ENCODE results near the gene ABCA2.
"Not testable (repeated sequence)": the region's sequence is repeated elsewhere in the genome, so short reads cannot be mapped to it uniquely, and the experiment has no call there.

Gene ABCA2

DNA sequence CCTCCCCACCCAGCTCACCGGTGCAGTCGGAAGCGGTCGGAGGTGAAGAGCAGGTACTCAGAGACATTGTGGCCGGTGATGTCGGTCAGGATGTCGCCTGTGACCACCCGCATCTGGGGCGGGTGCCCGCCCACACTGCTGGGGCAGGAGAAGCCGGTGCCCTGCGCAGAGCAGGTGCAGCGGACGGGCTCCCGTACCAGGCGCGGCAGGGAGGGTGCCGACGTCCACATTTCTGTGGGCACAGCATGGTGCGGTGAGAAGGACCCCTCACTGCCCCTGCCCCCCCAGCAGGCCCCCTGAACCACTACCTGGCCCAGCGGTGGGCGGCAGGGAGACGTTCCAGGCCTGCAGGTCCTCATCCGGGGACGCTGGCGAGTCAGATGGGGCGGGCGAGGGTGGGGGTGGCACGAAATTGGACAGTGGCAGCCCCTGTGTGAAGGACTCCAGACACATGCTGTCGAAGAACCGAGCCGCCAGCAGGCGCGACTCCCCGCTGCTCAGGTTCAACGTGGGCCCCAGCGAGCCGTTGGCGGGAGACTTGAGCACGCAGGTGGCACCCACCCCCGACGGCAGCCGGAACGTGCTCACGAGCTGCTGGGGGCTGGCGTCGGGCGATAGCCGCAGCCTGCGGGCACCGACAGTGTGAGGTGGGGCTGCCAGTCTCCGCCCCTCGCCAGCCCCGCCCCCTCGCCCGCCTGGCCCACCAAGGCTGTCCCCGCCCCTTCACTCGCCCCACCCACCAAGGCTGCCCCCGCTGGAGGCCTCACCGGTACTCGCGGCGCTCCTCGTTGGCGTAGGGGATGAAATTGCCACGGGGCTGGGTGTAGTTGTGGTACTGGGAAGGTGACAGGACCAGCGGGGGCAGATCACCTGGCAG lies 15.1 kb downstream of the ABCA2 start:
- no peak for DNase-seq

DNA sequence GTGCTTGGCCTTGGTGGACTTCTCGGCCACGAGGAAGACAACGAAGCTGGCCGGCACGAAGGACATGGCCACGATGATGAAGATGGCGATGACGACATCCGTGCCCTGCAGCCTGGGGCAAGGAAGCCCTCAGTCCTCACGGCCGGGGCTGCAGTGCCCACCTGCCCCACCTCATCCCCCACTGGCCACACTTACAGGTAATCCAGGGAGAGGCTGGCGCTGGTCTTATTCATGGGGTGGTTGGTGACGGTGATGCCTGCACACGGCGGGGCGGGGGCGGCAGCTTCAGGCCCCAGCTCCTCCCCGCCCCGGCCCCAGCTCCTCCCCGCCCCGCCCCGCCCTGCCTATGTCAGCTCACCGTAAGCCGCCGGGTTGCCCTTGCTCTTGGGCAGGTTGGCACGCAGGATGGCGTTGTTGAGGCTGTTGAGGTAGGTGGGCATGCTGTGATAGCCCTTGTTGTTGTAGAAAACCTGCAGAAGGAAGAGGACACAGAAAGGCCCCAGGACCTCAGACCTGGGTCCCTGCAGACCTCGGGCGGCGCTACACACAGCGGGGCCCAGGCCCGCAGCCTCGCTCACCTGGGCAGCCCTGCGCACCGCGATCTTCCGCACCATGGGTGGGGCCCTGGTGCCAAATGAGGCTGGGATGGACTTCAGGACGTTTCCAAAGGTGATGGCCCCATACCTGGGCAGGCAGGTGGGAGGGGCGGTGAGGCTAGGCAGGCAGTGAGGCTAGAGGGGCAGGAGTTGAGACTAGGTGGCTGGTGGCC lies 15.9 kb downstream of the ABCA2 start:
- DNase-seq: no peak

DNA sequence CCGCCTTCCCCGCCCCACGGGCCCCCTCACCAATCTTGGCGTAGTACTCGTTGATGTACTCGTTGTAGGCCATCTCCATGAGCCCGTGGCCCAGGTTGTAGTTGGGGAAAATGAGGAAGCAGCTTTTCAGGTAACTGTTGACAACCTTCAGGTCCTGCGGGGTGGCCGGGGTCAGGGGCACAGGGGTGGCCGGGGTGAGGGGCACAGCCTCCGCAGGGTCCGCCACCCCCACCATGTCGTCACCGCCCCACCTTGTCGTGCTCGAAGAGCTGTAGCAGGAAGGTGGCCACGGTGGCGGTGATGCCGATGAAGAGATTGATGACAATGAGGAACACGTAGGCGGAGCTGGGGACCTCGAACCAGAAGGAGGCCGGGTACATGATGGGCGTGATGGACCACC lies 16.9 kb downstream of the ABCA2 start:
- DNase-seq: no peak

DNA sequence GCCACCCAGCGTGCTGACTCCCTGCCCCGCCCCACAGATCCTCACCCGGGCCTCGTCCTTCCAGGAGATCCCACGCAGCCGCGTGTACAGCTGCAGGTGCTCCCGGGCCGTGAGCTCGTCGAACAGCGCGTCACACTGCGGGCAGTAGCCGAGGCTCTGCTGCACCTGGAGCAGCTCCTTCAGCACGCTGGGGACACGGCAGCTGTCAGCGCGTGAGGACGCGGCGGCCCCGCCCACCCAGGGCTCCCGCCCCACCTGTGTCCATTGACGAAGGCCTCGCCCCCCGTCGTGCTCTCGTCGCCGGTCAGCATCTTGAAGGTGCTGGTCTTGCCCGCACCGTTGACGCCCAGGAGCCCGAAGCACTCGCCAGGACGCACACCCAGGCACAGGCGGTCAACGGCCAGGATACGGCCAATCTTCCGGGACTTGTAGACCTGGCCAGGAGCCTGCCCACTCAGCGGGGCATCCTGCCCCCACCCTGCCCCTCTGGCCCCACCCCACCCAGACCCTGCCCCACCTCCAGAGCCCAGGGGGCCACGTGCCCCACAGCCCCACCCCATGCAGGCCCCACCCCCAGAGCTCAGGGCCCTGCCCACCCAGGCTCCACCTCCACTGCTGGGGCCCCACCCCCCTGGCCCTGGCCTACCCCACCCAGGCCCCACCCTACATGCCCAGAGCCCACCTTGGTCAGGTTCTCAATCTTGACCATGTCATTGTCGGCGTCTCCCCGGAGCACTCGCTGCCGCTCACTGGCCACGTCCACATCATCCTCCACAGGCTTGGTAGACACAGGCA lies 17.9 kb downstream of the ABCA2 start:
- no peak for DNase-seq

DNA sequence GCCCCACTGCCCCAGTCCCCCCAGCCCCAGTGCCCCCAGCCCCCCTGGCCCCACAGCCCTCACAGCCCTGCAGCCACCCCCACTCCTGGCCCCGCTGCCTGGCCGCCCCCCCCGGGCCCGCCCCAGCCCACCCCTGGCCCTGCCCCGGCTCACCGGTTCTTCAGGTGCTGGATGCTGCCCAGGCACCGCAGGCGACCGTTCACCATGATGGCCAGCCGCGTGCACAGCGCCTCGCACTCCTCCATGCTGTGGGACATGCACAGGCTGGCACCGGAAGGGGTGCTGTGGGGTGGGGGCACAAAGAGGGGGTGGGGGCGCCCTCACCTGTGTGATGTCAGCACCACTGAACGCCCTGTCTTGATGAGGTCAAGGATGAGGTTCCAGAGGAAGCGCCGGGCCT lies 18.8 kb downstream of the ABCA2 start:
- DNase-seq: no peak

DNA sequence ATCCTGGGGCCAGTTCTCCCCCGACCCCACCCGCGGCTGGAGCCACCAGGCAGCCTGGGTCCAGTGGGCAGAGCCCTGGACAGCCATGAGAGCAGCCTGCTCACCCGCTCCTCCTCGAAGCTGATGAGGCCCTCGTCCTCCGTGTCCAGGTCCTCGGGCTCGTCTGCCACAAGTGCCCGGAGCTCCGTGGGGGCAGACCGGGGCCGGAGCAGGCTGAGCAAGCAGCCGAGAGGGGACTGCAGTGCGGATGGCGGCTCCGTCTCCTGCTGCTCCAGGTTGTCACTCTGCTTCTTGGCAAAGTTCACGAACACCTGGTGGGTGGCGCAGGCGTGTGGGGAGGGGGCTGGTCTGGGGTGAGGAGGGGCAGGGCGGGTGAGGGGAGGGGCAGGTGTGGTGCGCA lies 19.7 kb downstream of the ABCA2 start:
- no peak for DNase-seq

DNA sequence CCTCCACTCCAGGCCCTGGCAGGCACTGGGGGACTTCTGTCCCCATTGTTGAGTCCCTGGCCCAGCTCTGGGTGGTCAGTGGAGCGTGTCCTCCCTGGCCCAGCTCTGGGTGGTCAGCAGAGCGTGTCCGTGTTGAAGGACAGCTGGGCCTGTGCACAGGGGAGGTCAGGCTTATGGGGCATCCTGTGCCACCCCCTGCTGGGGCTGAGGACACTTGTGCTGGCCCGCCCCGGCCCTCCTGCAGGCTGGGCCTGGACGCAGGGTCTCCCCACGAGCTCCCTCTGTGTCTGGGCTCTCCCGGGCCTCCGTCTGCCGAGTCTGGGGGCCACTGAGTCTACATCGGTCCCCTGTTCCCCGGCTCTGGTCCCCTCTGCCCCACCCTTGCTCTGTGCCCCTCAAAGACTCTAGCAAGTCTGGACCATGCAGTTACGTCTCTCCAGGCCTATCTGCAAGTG lies 20.2 kb downstream of the ABCA2 start:
- DNase-seq: no peak

DNA sequence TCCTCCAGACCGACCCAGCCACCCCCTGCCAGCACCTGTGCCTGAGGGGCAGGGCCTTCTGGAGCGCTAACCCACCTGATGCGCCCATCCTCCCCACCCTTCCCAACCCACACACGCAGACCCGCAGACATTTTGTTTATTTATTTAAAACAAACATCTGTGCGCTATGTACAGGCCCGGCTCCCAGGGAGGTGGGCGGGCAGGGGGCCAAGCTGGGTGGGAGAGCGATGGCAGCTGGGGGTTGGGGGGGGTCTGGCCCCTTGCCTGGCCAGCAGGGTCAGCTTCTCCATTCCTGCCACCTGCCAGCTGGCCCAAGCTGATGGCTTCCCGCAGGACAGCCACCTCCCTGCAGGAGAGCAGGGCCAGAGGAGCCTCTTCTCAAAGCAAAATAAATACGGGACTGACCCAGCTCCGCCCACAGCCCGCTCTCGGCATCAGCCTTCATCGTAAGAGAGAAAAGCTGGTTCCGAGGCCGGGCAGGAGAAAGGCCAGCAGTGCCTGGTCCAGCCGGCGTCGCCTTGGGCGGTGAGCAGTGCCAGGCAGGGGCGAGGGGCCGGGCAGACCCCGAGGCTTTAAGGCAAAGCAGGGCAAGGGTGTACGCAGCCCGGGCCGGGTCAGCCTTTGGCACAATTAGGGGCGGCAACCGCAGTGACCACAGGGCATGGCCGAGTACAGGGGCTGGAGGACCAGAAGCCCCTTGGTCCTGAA lies 20.8 kb downstream of the ABCA2 start:
- DNase-seq: no peak

DNA sequence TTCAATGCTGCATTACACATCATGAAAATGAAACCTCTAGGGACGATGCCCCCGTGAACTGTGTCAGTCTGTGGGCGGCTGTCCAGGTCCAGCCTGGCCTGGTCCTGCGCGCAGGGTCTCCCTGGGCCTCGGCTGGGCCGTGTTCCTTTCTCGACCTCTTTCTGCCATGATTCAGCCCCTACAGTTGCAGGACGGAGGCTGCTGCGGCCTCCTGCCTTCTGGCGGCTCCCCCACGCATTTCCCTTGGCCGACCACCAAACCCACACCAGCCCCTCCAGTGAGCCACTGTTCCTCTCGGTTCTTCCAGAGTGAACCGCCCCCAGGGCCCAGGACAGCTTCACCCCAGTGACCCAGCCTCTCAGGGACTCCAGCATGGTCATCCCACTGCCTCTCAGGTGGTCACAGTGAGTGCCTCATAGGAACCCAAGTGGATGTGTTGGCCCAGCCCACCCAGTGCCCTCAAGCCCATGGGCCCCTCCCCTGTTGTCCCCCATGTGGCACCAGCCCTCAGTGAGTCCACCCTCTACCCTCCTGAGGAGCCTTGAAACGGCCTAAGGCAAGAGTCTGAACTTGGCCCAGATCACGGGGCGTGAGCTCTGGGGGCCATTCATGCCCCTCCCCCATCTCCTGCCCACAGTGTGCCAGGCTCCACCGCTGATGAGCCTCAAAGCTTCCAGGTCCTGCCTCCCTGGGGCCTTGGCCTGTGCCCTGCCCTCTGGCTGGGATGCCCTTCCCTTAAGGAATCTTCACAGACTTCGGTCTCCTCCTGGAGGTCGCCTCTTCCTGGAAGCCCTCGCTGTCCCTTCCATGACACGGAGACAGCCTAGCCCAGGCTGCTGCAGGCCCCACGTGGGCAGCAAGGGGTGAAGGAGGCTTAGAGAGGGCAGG lies 21.7 kb downstream of the ABCA2 start:
- peak; percentile 22 for DNase-seq

DNA sequence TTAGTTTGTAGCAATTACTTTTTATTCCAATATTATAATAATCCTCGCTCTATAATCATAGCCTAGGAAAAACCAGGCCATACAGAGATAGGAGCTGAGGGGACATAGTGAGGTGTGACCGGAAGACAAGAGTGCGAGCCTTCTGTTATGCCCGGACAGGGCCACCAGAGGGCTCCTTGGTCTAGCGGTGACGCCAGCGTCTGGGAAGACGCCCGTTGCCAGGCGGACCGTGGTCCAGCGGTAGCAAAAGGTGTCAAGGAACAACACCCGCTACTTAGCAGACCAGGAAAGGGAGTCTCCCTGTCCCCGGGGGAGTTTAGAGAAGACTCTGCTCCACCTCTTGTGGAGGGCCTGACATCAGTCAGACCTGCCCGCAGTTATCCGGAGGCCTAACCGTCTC lies 23.8 kb downstream of the ABCA2 start:
- DNase-seq: not testable (repeated sequence)

DNA sequence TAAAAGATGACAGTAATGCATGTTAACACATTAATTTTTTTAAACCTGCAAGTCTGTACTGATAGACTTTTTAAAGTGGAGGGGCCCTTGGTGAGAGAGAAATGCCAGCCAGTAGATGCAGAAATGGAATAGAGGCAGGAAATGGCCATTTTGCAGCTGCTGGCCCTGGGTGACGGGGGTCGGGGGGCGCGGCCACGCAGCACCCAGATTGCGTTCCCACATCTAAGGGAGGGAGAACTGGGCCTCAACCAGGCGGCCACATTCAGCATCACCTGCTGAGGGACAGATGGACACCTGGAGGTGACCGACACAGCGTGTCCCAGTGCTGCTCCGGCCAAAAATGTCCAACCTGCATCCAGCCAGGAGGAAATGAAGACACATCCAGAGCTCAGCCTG lies 25.4 kb downstream of the ABCA2 start:
- no peak for DNase-seq

DNA sequence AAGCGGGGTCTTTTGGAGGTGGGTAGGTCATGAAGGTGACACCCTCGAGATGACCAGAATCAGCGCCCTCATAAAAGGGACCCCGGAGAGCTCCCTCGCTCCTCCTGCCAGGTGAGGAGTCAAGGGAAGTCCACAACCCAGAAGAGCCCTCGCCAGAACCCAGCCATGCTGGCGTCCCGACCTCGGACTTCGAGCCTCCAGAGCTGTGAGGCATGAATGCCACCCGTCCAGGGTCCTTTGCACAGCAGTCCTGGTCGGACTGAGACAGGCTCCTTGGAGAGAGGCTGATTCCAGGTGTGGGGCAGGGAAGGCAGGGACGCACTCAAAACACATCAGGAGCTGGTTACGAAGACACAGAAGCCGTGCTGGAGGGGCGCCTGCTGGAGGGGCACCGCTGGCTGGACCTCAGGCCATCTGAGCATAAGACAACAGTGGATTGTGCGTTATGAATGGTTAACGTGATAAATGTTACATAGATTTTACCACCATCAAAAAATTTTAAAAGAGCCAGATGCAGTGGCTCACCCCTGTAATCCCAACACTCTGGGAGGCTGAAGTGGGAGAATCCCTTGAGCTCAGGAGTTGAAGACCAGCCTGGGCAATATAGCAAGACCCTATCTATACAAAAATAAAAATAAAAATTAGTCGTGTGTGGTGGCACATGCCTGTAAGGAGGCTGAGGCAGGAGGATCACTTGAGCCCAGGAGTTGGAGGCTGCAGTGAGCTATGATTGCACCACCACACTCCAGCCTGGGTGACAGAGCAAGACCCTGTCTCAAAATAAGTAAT lies 26.0 kb downstream of the ABCA2 start:
- no peak for DNase-seq

DNA sequence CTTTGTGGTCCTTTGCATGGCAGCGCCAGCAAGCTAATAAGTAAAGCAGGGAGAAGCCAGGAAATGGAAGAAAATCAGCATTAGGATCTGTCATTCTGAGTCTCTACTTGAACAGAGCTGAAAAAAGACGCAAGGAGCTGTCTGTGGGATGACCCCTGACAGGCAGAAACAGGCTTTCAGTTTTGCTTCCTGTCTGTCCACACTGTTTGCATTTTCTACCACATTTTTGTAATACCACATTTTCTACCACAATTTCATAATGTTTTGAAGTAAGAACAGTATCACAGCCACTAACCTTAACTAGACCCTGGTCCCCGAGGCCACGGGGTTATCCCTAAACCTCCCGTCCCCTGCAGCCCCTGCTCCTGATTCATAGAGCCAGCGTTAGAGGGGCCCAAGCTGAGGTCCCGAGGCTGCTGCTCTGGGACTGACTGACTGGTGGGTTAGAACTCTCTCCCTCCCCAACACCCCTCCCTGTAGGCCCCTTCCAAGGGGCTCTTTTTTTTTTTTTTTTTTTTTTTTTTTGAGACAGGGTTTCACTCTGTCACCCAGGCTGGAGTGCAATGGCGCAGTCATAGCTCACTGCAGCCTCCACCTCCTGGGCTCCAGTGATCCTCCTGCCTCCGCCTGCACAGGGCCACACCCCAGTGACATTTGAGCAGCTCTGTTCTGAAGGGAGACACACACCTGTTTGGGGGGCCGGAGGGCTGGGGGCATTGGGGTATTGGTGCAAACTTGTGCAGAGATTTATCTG lies 27.7 kb downstream of the ABCA2 start:
- DNase-seq: peak; percentile 95

DNA sequence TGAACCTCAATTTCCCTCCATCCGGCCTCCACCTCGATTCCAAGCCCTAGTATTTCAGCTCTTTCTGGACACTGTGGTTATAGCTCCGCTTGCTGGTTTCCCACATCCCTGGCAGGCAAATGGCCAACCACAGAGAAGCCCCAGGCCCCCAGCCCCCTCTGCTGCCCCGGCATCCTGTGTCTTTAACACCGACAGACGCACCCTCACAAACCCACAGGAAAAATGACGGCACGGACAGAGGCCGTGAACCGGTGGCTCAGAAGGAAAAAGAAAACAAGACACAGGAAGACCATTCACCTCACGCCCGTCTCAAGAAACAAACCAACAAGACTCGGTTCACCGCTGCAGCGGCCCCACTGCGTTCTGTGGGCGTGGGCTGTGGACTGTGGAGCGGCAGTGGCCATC lies 30.2 kb downstream of the ABCA2 start:
- DNase-seq: peak; percentile 6

DNA sequence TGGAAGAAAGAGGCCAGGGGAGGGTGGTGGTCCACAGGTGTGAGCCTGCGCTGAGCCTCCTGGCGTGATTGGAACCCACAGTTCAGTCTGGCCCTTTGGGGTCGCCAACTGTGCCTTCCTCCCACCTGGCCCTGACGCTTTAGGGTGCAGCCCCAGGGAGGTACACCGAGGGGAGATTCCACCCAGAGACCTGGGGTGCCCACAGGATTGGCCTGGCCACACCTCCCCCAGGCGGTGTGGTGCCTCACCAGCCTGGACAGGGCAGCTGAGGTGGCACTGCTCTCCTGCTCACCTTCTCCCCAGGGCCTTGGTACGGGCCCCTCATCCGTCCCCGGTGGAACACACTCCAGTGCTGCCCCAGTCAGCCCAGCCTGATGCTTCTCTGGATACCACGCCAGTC lies 30.7 kb downstream of the ABCA2 start:
- DNase-seq: no peak

DNA sequence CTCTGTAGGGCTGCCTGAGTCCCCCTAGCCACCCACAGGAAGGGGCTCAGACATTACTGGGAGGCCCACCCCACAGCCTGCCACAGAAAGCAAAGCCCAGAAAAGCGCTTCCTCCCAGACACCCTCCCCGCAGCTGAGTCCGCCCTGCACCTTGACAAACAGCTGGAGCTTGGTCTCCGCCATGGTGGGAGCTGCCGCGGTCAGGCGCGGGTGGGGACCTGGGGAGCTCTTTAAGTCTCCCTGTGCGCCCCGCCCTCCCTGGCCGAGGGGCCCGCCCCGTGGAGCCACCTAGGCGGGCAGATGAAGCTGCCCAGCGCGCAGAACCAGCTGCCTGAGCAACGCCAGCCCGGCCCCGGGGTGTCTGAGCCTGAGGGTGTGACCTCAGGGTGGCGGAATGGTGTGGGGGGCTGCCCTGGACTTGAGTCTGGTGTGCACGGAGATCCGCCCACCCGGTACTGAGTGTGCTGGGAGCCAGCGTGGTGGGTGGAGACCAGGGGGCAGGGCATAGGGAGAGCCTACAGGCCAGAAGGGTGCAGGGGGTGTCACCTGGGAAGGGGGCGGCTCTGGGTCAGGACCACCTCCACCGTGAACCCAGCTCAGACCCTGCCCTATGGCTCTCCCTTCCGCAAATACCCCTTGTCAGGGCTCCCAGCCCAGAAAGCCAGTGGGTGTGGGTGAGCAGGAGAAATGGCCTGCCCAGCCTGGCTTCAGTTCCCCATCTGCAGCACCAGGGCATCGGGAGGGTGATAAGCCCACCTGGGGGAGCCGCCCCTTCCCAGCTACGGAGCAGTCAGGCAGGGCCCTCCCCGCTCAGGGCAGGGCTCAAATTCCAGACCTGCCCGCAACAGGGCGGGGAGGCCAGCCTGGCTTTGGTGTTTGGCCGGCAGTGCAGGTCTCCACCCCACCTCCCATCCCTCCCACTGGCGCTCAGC lies 31.4 kb downstream of the ABCA2 start, which contains the start of gene CLIC3:
TSS of gene CLIC3 (minus strand) at position 208 of the 932 bp plus-strand sequence. CDS start at position 183, 25 bp downstream.
- peak; percentile 51 for DNase-seq

DNA sequence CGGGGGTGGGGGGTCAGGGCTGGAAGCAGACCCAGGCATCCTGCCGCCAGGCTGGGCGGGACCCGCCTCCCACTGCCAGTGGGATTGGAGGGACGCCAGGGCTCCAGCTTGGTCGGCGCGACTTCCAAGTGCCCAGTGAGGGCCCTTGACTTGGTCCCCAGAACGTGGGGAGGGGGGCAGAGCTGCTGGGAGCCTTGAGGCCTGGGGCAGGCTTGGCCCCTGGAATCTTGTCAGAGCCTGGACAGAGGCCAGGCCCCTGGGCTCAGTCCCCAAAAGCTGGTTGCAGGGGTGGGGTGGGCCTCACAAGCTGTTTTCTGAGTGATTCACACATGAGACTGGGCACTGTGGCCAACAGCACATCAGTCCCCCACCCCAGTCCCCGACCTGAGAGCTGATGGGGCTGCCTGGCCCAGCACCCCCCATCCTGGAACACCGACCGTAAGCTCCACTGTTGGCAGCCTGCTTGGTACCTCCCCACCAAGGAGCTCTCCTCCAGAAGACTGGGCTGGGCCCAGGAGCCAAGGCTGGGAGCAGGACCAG lies 32.2 kb downstream of the ABCA2 start:
- DNase-seq: no peak

DNA sequence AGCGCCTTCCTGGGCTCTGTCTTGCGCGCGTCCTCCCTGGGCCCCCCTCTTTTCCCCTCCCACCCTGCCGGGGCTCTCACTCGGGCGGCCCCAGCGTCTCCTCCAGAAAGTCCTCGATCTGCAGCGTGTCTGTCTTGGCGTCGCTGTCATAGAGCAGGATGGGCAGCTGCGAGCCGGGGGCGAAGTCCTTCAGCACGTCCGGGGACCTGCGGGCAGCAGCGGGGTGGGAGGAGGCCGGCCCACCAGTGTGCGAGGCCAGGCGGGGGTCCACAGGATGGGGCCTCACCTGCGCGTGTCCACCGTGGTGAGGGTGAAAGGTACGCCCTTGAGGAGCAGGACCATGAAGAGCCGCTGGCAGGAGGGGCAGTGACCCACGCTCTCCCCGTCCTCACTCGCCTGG lies 32.7 kb downstream of the ABCA2 start:
- DNase-seq: no peak

DNA sequence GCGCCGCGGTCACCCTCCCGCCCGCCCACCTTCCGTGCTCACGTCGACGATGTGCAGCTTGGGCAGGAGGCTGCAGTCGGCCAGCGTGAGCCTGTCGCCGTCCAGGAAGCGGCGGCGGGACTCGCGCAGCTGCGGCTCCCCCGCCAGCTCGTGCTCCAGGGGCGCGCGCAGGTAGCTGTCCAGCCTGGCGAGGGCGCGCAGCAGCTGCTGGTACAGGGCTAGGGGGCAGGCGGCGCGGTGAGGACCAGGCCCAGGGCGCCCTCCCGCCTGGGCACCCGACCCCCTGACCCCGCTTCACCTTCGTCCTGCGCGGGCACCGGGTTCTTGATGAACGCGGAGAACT lies 33.2 kb downstream of the ABCA2 start:
- DNase-seq: no peak

Data from MV-4-11 (cell line).